CD4-positive, alpha-beta T cell (primary cell): Measurements from ENCODE around the gene TIAM1. TPM values are rescaled to one million over a fixed set of nuclear protein-coding genes. Genes with fewer than 3 reads are reported as not detected.

Experiments
- ATAC-seq: fragments of 200-7000 bp; cut with Tn5 transposase; one replicate; pipeline ENCODE4 v1.10.0; 2022; ENCODE audit warnings: mild to moderate bottlenecking; ENCODE audit not compliant: poor library complexity
- CTCF ChIA-PET: fragments of 350-600 bp; sonication (Branson Sonifier 250); formaldehyde crosslinking; loops from one replicate; lab custom pipeline; 2021; ENCODE audit warnings: antibody characterized with exemption, inconsistent platforms; lab: Charles Lee
- POLR2A ChIA-PET: fragments of 350-600 bp; sonication (Branson Sonifier 250); formaldehyde crosslinking; loops from one replicate; lab custom pipeline; 2021; ENCODE audit warnings: antibody characterized with exemption, inconsistent platforms; lab: Charles Lee
- DNase-seq, 14 experiments: peaks; one replicate each; pipeline ENCODE4 v3.0.0-alpha.2; 2013 to 2020; ENCODE audit warnings: mixed read lengths in 2 of 14
- H3K27ac ChIP-seq, 2 donors: one replicate each; pipeline versions ENCODE4 v1.5.1 to v1.7.0; 2013; ENCODE audit warnings: low read length in 2 of 2, low read depth in 1 of 2, mild to moderate bottlenecking in 1 of 2
- H3K27me3 ChIP-seq, 2 experiments: 1 replicate in 1 of 2; 2 replicates in 1 of 2; pipeline versions ENCODE4 v1.6.1 to v1.7.0; 2013; ENCODE audit warnings: low read length in 2 of 2, control low read depth in 1 of 2, mild to moderate bottlenecking in 1 of 2, moderate library complexity in 1 of 2; ENCODE audit not compliant: insufficient read depth in 2 of 2, control insufficient read depth in 1 of 2
- H3K36me3 ChIP-seq: one replicate; pipeline ENCODE4 v1.6.1; 2013; ENCODE audit warnings: low read length, control low read depth; ENCODE audit not compliant: insufficient read depth
- H3K4me1 ChIP-seq: one replicate; pipeline ENCODE4 v1.6.1; 2013; ENCODE audit warnings: low read length, control low read depth; ENCODE audit not compliant: insufficient read depth
- H3K4me3 ChIP-seq: one replicate; pipeline ENCODE4 v1.5.1; 2013; ENCODE audit warnings: mild to moderate bottlenecking, low read length, moderate library complexity
- H3K9me3 ChIP-seq, 2 experiments: 1 replicate in 1 of 2; 2 replicates in 1 of 2; pipeline versions ENCODE4 v1.6.1 to v1.7.0; 2013; ENCODE audit warnings: low read length in 2 of 2, mild to moderate bottlenecking in 2 of 2, control low read depth in 1 of 2, moderate library complexity in 1 of 2; ENCODE audit not compliant: control insufficient read depth in 1 of 2, insufficient read depth in 1 of 2
- H3K27ac Mint-ChIP-seq: one replicate; pipeline ENCODE4 v1.8.0; 2020; ENCODE audit warnings: mixed read lengths
- H3K27me3 Mint-ChIP-seq: one replicate; pipeline ENCODE4 v1.8.0; 2021; ENCODE audit warnings: mixed read lengths
- H3K36me3 Mint-ChIP-seq: one replicate; pipeline ENCODE4 v1.8.0; 2021; ENCODE audit warnings: low read depth, mixed read lengths
- H3K4me1 Mint-ChIP-seq: one replicate; pipeline ENCODE4 v1.8.0; 2021; ENCODE audit warnings: low read depth, mixed read lengths
- H3K4me3 Mint-ChIP-seq: one replicate; pipeline ENCODE4 v1.8.0; 2020; ENCODE audit warnings: mild to moderate bottlenecking, mixed read lengths
- H3K9me3 Mint-ChIP-seq: one replicate; pipeline ENCODE4 v1.8.0; 2020; ENCODE audit warnings: mixed read lengths
- intact Hi-C, 2 experiments: fragments of 100-400 bp; cut with DNase I in 1 of 2; cut with micrococcal nuclease in 1 of 2; formaldehyde crosslinking; loops; one replicate each; pipeline versions ENCODE4 v1.15.1 to v1.9.0; 2023 to 2025; cut with DNase I, micrococcal nuclease
- total RNA-seq, 174 experiments: library from RNA in 2 of 174; stranded (reverse) in 2 of 174; gene quantifications; one replicate each; pipeline ENCODE4 v1.2.3 and lab custom pipeline; 2021 to 2026
- TF ChIP-seq, protein P1 (sequence below): fragments of 200-600 bp; IDR thresholded peaks from one replicate; pipeline ENCODE4 v1.8.0; 2022; ENCODE audit warnings: antibody characterized with exemption, mild to moderate bottlenecking

The TIAM1 gene
- total RNA-seq, 2 experiments from 2014 or later = 39.6 to 39.8 TPM

GRCh38 chr21:31222142-31222541 is 121.9 kb downstream of the TIAM1 start:
- H3K9me3 Mint-ChIP-seq = no peaks in the 10 kb centered on the region
- no peaks in the 10 kb centered on the region for H3K36me3 Mint-ChIP-seq
- POLR2A ChIA-PET = no interaction called here
- no peaks in the 10 kb centered on the region for H3K27me3 Mint-ChIP-seq
- TF ChIP-seq, protein P1, sequence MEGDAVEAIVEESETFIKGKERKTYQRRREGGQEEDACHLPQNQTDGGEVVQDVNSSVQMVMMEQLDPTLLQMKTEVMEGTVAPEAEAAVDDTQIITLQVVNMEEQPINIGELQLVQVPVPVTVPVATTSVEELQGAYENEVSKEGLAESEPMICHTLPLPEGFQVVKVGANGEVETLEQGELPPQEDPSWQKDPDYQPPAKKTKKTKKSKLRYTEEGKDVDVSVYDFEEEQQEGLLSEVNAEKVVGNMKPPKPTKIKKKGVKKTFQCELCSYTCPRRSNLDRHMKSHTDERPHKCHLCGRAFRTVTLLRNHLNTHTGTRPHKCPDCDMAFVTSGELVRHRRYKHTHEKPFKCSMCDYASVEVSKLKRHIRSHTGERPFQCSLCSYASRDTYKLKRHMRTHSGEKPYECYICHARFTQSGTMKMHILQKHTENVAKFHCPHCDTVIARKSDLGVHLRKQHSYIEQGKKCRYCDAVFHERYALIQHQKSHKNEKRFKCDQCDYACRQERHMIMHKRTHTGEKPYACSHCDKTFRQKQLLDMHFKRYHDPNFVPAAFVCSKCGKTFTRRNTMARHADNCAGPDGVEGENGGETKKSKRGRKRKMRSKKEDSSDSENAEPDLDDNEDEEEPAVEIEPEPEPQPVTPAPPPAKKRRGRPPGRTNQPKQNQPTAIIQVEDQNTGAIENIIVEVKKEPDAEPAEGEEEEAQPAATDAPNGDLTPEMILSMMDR = no peak
- H3K4me1 Mint-ChIP-seq = no peaks in the 10 kb centered on the region
- ATAC-seq = no peak
- Histone ChIP-seq H3K27ac (no peak overlapping the region), H3K4me3 (no peak overlapping the region), H3K27me3 (no peaks in the 10 kb centered on the region), H3K36me3 (no peaks in the 10 kb centered on the region), H3K9me3 (no peaks in the 10 kb centered on the region), H3K4me1 (no peaks in the 10 kb centered on the region)
- no peak overlapping the region for H3K4me3 Mint-ChIP-seq
- no peak for DNase-seq
- no peak overlapping the region for H3K27ac Mint-ChIP-seq
- intact Hi-C loops = no loop called here
- CTCF ChIA-PET = interaction anchor here (0.6 kb wide), 2 partner anchors 344 to 367 kb away, joined by 3 read pairs; no protein-coding TSS in a partner anchor

DNA sequence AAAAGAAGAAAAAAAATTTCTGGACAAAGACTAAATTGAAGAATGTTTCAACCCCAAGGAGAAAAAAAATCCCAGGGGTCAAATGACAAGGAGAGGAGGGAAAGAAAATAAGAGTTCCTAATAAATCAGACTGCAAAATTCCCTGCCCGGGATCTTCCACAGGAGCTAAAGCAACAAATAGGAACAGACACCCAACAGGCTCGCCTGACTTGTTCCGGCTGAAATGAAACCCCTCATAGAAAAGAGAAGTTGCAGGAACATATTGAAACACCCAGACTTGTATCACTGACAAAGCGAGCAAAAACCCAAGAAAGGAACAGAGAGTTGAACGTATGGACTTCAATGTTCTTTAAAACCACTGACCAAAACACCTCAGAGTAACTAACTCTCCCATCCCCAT is 123.0 kb downstream of the TIAM1 start:
- Histone ChIP-seq H3K4me3 (no peak overlapping the region), H3K27ac (no peak overlapping the region), H3K9me3 (no peaks in the 10 kb centered on the region), H3K36me3 (no peaks in the 10 kb centered on the region), H3K27me3 (no peaks in the 10 kb centered on the region), H3K4me1 (no peaks in the 10 kb centered on the region)
- Mint-ChIP-seq H3K9me3 (no peaks in the 10 kb centered on the region), H3K27me3 (no peaks in the 10 kb centered on the region), H3K4me3 (no peak overlapping the region), H3K27ac (no peak overlapping the region), H3K36me3 (no peaks in the 10 kb centered on the region), H3K4me1 (no peaks in the 10 kb centered on the region)
- CTCF ChIA-PET = interaction anchor here (0.7 kb wide), 1 partner anchor 8 kb away, joined by 3 read pairs; no protein-coding TSS in a partner anchor
- intact Hi-C loops = no loop called here
- POLR2A ChIA-PET = no interaction called here
- TF ChIP-seq, protein P1 = no peak
- ATAC-seq (no peak), DNase-seq (peak in 1 of 14 experiments; percentile 14)

DNA sequence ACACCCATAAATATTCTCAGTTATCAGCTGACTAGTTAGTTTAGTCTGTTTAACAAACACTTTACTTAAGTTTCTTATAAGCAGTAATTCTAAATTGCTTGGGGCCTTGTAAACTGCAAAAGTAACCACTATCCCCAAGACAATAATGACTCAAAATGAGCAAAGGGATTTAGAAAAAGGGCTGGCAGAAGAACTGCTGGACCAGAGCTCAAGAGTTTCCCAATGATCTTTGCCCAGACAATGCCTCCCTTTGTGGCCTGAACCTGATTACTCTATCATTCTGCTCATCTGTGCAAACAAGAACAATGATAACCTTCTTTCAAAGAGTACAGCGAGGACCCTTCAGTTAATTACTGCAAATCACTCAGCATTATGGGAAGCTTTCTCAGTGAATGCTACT is 123.5 kb downstream of the TIAM1 start:
- no peaks in the 10 kb centered on the region for H3K9me3 Mint-ChIP-seq
- Histone ChIP-seq H3K9me3 (no peaks in the 10 kb centered on the region), H3K27ac (no peak overlapping the region), H3K36me3 (no peaks in the 10 kb centered on the region), H3K4me1 (no peaks in the 10 kb centered on the region), H3K27me3 (no peaks in the 10 kb centered on the region), H3K4me3 (no peak overlapping the region)
- intact Hi-C loops = no loop called here
- H3K27ac Mint-ChIP-seq = no peak overlapping the region
- POLR2A ChIA-PET = no interaction called here
- CTCF ChIA-PET = interaction anchor here (0.7 kb wide), 1 partner anchor 9 kb away, joined by 3 read pairs; no protein-coding TSS in a partner anchor
- H3K4me3 Mint-ChIP-seq = no peak overlapping the region
- no peaks in the 10 kb centered on the region for H3K36me3 Mint-ChIP-seq
- H3K27me3 Mint-ChIP-seq = no peaks in the 10 kb centered on the region
- TF ChIP-seq, protein P1 = no peak
- DNase-seq (no peak), ATAC-seq (no peak)
- H3K4me1 Mint-ChIP-seq = no peaks in the 10 kb centered on the region
